A549 (cell line): ENCODE results near the gene RAE1. TPM values are rescaled to one million over a fixed set of nuclear protein-coding genes. Genes with fewer than 3 reads are reported as not detected.

Experiments
- ATAC-seq, 2 experiments: fragments of 200-7000 bp in 1 of 2; fragments of >200 bp in 1 of 2; cut with Nextera tagmentation in 1 of 2; cut with Tn5 transposase in 1 of 2; 3 replicates each; pipeline versions ENCODE4 v1.8.0 to v1.9.1; 2018 to 2020; ENCODE audit warnings: mild to moderate bottlenecking in 1 of 2, moderate library complexity in 1 of 2
- CTCF ChIA-PET: fragments of 300-600 bp; sonication (Branson Sonifier 250); formaldehyde crosslinking; extraction: SDS; loops from one replicate; lab custom pipeline; 2021; ENCODE audit warnings: antibody characterized with exemption, inconsistent platforms; lab: Yijun Ruan, JAX
- POLR2A ChIA-PET: fragments of 350-600 bp; formaldehyde crosslinking; extraction: SDS; loops from one replicate; lab custom pipeline; 2021; ENCODE audit warnings: antibody characterized with exemption, inconsistent platforms; lab: Yijun Ruan, JAX
- DNase-seq, 2 experiments: peaks; one replicate each; pipeline versions ENCODE4 v3.0.0 to v3.0.0-alpha.2; 2011 to 2016; ENCODE audit warnings: low read depth in 1 of 2, low spot score in 1 of 2
- FAIRE-seq: peaks from 2 replicates; lab custom pipeline; 2011; peaks lifted over from hg19 to GRCh38; lab: Jason Lieb, UNC
- H3K27ac ChIP-seq, 2 experiments: fragments of >200 bp; sonication (Bioruptor Twin); formaldehyde crosslinking; 3 replicates each; pipeline ENCODE4 v1.5.1; 2016 to 2017
- H3K4me1 ChIP-seq: fragments of >200 bp; sonication (Bioruptor Twin); formaldehyde crosslinking; 3 replicates; pipeline ENCODE4 v1.6.1; 2016
- H3K4me2 ChIP-seq: fragments of >200 bp; sonication (Bioruptor Twin); formaldehyde crosslinking; 3 replicates; pipeline ENCODE4 v1.6.1; 2016
- H3K4me3 ChIP-seq: fragments of >200 bp; sonication (Bioruptor Twin); formaldehyde crosslinking; 3 replicates; pipeline ENCODE4 v1.5.1; 2016
- H3K9me3 ChIP-seq: fragments of >200 bp; sonication (Bioruptor Twin); formaldehyde crosslinking; 3 replicates; pipeline ENCODE4 v1.6.1; 2016
- CBX8 ChIP-seq: fragments of 200-600 bp; sonication (generic); IDR thresholded peaks from 2 replicates; pipeline ENCODE4 v1.6.1; 2016
- CHD2 ChIP-seq: fragments of 150-350 bp; IDR thresholded peaks from 2 replicates; pipeline ENCODE4 v1.6.1; 2014; ENCODE audit warnings: low read length; ENCODE audit not compliant: partially characterized antibody
- FOSL2 ChIP-seq, 2 experiments: fragments of 450-650 bp in 1 of 2; fragments of >200 bp in 1 of 2; sonication (Bioruptor Twin) in 1 of 2; formaldehyde crosslinking; IDR thresholded peaks; 2 replicates each; pipeline versions ENCODE4 v1.5.0 to v1.6.1; 2016 to 2020; ENCODE audit warnings: mild to moderate bottlenecking in 1 of 2, moderate library complexity in 1 of 2
- HEYL ChIP-seq: fragments of 250-450 bp; sonication (Bioruptor Pico); IDR thresholded peaks from 2 replicates; pipeline ENCODE4 v1.8.0; 2021; ENCODE audit warnings: mild to moderate bottlenecking, moderate library complexity
- KDM1A ChIP-seq: fragments of 200-600 bp; sonication (generic); IDR thresholded peaks from 2 replicates; pipeline ENCODE4 v1.6.1; 2016; ENCODE audit warnings: low read depth, mild to moderate bottlenecking
- MAFK ChIP-seq: fragments of 450-650 bp; IDR thresholded peaks from 2 replicates; pipeline ENCODE4 v1.6.1; 2014; ENCODE audit not compliant: partially characterized antibody
- MAZ ChIP-seq: fragments of 150-350 bp; IDR thresholded peaks from 2 replicates; pipeline ENCODE4 v1.6.1; 2014; ENCODE audit warnings: antibody characterized with exemption, low read depth, low read length, borderline replicate concordance
- MYC ChIP-seq: IDR thresholded peaks from 2 replicates; pipeline ENCODE4 v1.6.1; 2012; ENCODE audit warnings: mild to moderate bottlenecking, inconsistent platforms, low read length, improper control_type of control experiment, borderline replicate concordance
- NFE2L2 ChIP-seq: fragments of 150-350 bp; conservative IDR thresholded peaks from 2 replicates; pipeline ENCODE4 v1.6.1; 2014; ENCODE audit warnings: low read length
- PHF8 ChIP-seq: fragments of 200-600 bp; sonication (generic); IDR thresholded peaks from 2 replicates; pipeline ENCODE4 v1.6.1; 2016; ENCODE audit warnings: low read depth, mild to moderate bottlenecking, antibody characterized with exemption, moderate library complexity, borderline replicate concordance
- POLR2AphosphoS2 ChIP-seq: conservative IDR thresholded peaks from 2 replicates; pipeline ENCODE4 v1.6.1; 2012; ENCODE audit warnings: low read length, improper control_type of control experiment, inconsistent platforms
- RAD21 ChIP-seq, 2 experiments: fragments of >200 bp in 1 of 2; sonication (Bioruptor Twin) in 1 of 2; formaldehyde crosslinking in 1 of 2; IDR thresholded peaks in 1 of 2; conservative IDR thresholded peaks in 1 of 2; 2 replicates in 1 of 2; 3 replicates in 1 of 2; pipeline ENCODE4 v1.6.1; 2012 to 2018; ENCODE audit warnings: inconsistent platforms in 1 of 2
- RCOR1 ChIP-seq: fragments of 150-350 bp; IDR thresholded peaks from 2 replicates; pipeline ENCODE4 v1.6.1; 2014; ENCODE audit warnings: antibody characterized with exemption, low read length, low read depth
- RFX5 ChIP-seq: fragments of 450-650 bp; IDR thresholded peaks from 2 replicates; pipeline ENCODE4 v1.7.1; 2014; ENCODE audit warnings: antibody characterized with exemption, mild to moderate bottlenecking, moderate library complexity
- SMC3 ChIP-seq: fragments of >200 bp; sonication (Bioruptor Twin); formaldehyde crosslinking; IDR thresholded peaks from 3 replicates; pipeline ENCODE4 v1.6.1; 2018; ENCODE audit warnings: inconsistent platforms
- SREBF2 ChIP-seq: fragments of 450-650 bp; IDR thresholded peaks from 2 replicates; pipeline ENCODE4 v1.6.1; 2014; ENCODE audit warnings: mild to moderate bottlenecking, moderate library complexity
- WGBS: methylation state at CpG from one replicate; pipeline ENCODE4 v1.1.6; 2017; ENCODE audit errors: missing lambda C conversion rate; 5-methylcytosine and 5-hydroxymethylcytosine counted together
- polyA plus RNA-seq, 4 experiments: library from polyadenylated mRNA; depleted of rRNA in 3 of 4; stranded (reverse); fragments of >200 nt; fragmentation: RNase III in 1 of 4; extraction: RNeasy Plus Mini Kit Qiagen cat#74134 plus additional on column Dnase treatment in 1 of 4; gene quantifications; 2 replicates in 3 of 4; 3 replicates in 1 of 4; pipeline ENCODE4 v1.2.3, GENCODE V29; 2011 to 2017
- TF ChIP-seq, protein P1 (sequence below): fragments of 250-450 bp; sonication (Bioruptor Pico); IDR thresholded peaks from 2 replicates; pipeline ENCODE4 v1.5.0; 2020; ENCODE audit warnings: low read depth, mild to moderate bottlenecking, moderate library complexity
- TF ChIP-seq, protein P2 (sequence below): fragments of 250-450 bp; sonication (Bioruptor Pico); IDR thresholded peaks from 2 replicates; pipeline ENCODE4 v1.5.0; 2021; ENCODE audit warnings: mild to moderate bottlenecking, moderate library complexity, borderline replicate concordance
- TF ChIP-seq, protein P3 (sequence below): fragments of 150-350 bp; IDR thresholded peaks from 2 replicates; pipeline ENCODE4 v1.6.1; 2014; ENCODE audit warnings: low read depth, mild to moderate bottlenecking, low read length
- TF ChIP-seq, protein P4 (sequence below): fragments of 200-600 bp; sonication (generic); IDR thresholded peaks from 2 replicates; pipeline ENCODE4 v1.6.1; 2016; ENCODE audit warnings: antibody characterized with exemption, mild to moderate bottlenecking, moderate library complexity

Gene RAE1
- polyA plus RNA-seq, 2 of the 4 experiments (the other 2 are of a cell fraction): 54.7 to 69.6 TPM

DNA sequence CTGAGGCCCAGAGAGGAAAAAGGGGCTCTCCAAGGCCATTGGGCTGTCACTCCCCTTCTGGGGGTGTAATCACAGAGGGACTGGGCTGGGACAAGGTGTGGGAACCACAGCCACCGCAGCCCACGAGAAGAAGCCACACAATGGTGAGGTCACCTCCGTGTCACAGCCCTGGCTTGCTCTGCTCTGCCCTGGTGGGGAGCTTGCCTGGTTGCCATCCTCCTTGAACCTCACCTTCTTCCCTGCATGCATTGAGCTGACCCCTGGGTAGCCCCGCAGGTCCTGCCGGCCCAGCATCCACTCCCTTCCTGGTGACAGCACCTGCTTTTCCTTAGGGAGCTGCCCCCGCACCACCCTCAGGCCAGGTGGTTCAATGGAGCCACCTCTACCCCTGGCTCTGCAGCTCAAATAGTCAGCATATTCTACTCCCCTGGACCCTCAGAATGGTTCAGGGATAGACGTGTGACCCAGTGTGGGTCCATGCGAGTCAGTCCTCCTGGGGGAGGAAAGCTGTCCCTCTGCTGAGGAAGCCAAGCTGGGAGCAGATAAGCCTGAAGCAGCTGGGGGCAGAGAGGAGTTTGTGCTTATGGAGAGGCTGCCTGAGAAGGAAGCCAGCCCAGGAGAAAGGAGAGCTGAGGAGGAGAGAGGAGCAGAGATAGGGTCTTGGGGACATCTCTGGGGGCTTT, 61.4 kb downstream of the RAE1 start (continued):
- TF ChIP-seq FOSL2 (IDR thresholded peaks at IDR 0.05) (no peak), FOSL2 (CRISPR knock-in tag; IDR thresholded peaks at IDR 0.05) (no peak), RAD21 (conservative IDR thresholded peaks at IDR 0.05 in 1 of 2, IDR thresholded peaks at IDR 0.05 in 1 of 2) (no peak)

DNA sequence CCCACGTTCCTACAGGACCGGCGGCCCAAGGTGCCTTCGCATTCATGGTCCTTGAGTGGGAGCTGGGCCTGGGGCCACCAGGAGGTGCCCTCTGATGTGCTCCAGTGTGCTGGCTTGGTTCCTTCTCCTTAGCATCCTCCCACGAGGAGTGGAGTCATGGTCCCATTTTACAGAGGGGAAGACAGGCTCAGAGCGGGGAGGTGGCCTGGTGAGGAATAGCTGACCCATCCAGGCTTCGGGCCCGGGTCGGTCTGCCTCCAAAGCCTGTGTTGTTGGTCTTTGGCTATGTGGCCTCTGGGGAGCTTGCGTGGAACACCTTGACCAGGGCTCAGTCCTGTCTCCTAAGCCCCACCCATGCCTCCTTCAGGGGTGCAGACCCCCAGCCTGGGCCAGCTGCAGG, 62.9 kb downstream of the RAE1 start:
- DNase-seq (no peak), FAIRE-seq (no peak), ATAC-seq (no peak)
- no peak overlapping the region for H3K4me2 ChIP-seq
- 90% methylated on average over 10 of the region's 10 CpGs for WGBS
- H3K4me3 ChIP-seq: no peak overlapping the region
- TF ChIP-seq, protein P1, sequence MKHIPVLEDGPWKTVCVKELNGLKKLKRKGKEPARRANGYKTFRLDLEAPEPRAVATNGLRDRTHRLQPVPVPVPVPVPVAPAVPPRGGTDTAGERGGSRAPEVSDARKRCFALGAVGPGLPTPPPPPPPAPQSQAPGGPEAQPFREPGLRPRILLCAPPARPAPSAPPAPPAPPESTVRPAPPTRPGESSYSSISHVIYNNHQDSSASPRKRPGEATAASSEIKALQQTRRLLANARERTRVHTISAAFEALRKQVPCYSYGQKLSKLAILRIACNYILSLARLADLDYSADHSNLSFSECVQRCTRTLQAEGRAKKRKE (CRISPR knock-in tag): no peak
- no peak for TF ChIP-seq KDM1A
- no peak for TF ChIP-seq SMC3
- TF ChIP-seq RCOR1: no peak
- TF ChIP-seq, protein P2, sequence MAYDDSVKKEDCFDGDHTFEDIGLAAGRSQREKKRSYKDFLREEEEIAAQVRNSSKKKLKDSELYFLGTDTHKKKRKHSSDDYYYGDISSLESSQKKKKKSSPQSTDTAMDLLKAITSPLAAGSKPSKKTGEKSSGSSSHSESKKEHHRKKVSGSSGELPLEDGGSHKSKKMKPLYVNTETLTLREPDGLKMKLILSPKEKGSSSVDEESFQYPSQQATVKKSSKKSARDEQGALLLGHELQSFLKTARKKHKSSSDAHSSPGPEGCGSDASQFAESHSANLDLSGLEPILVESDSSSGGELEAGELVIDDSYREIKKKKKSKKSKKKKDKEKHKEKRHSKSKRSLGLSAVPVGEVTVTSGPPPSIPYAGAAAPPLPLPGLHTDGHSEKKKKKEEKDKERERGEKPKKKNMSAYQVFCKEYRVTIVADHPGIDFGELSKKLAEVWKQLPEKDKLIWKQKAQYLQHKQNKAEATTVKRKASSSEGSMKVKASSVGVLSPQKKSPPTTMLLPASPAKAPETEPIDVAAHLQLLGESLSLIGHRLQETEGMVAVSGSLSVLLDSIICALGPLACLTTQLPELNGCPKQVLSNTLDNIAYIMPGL: no peak
- TF ChIP-seq PHF8: no peak
- no peak for TF ChIP-seq MYC
- no peak for TF ChIP-seq CHD2
- TF ChIP-seq MAZ: no peak
- TF ChIP-seq NFE2L2: no peak
- TF ChIP-seq RFX5: no peak
- TF ChIP-seq, protein P3, sequence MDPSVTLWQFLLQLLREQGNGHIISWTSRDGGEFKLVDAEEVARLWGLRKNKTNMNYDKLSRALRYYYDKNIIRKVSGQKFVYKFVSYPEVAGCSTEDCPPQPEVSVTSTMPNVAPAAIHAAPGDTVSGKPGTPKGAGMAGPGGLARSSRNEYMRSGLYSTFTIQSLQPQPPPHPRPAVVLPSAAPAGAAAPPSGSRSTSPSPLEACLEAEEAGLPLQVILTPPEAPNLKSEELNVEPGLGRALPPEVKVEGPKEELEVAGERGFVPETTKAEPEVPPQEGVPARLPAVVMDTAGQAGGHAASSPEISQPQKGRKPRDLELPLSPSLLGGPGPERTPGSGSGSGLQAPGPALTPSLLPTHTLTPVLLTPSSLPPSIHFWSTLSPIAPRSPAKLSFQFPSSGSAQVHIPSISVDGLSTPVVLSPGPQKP: no peak
- no peak for TF ChIP-seq CBX8
- no peak for TF ChIP-seq POLR2AphosphoS2
- TF ChIP-seq SREBF2: no peak
- TF ChIP-seq, protein P4, sequence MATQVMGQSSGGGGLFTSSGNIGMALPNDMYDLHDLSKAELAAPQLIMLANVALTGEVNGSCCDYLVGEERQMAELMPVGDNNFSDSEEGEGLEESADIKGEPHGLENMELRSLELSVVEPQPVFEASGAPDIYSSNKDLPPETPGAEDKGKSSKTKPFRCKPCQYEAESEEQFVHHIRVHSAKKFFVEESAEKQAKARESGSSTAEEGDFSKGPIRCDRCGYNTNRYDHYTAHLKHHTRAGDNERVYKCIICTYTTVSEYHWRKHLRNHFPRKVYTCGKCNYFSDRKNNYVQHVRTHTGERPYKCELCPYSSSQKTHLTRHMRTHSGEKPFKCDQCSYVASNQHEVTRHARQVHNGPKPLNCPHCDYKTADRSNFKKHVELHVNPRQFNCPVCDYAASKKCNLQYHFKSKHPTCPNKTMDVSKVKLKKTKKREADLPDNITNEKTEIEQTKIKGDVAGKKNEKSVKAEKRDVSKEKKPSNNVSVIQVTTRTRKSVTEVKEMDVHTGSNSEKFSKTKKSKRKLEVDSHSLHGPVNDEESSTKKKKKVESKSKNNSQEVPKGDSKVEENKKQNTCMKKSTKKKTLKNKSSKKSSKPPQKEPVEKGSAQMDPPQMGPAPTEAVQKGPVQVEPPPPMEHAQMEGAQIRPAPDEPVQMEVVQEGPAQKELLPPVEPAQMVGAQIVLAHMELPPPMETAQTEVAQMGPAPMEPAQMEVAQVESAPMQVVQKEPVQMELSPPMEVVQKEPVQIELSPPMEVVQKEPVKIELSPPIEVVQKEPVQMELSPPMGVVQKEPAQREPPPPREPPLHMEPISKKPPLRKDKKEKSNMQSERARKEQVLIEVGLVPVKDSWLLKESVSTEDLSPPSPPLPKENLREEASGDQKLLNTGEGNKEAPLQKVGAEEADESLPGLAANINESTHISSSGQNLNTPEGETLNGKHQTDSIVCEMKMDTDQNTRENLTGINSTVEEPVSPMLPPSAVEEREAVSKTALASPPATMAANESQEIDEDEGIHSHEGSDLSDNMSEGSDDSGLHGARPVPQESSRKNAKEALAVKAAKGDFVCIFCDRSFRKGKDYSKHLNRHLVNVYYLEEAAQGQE: no peak
- TF ChIP-seq MAFK: no peak
- no peak for TF ChIP-seq HEYL (CRISPR knock-in tag)
- CTCF ChIA-PET: interaction anchor here (1.1 to 2.8 kb wide), 4 partner anchors 10 to 102 kb away, joined by 3 to 9 read pairs (median 4); no protein-coding TSS in a partner anchor
- POLR2A ChIA-PET: no interaction called here
- H3K27ac ChIP-seq: no peak overlapping the region
- H3K4me1 ChIP-seq: peaks cover 9% of the 10 kb centered on the region; the same call in 2 of the 3 replicates
- no peaks in the 10 kb centered on the region for H3K9me3 ChIP-seq
